Adipocyte (in vitro differentiated cells): ENCODE data around the gene LIMCH1.

Experiments used
- DNase-seq: peaks from one replicate; pipeline ENCODE4 v3.0.0-alpha.2; 2015; ENCODE audit warnings: low read depth
- H3K27me3 ChIP-seq: replicated peaks from 2 replicates; pipeline ENCODE4 v1.7.0; 2013; ENCODE audit warnings: mild to moderate bottlenecking, low read length, moderate library complexity; ENCODE audit not compliant: control insufficient read depth, insufficient read depth
- H3K36me3 ChIP-seq: 2 replicates; pipeline ENCODE4 v1.7.0; 2013; ENCODE audit warnings: low read length, mild to moderate bottlenecking, moderate library complexity; ENCODE audit not compliant: control insufficient read depth, insufficient read depth, severe bottlenecking
- H3K4me1 ChIP-seq: 2 replicates; pipeline ENCODE4 v1.7.0; 2013; ENCODE audit warnings: mild to moderate bottlenecking, low read length, moderate library complexity; ENCODE audit not compliant: control insufficient read depth, insufficient read depth
- H3K4me3 ChIP-seq: 2 replicates; pipeline ENCODE4 v1.7.0; 2013; ENCODE audit warnings: mild to moderate bottlenecking, low read length, moderate library complexity
- H3K9ac ChIP-seq: 2 replicates; pipeline ENCODE4 v1.7.0; 2013; ENCODE audit warnings: mild to moderate bottlenecking, low read length, moderate library complexity
- H3K9me3 ChIP-seq: 2 replicates; pipeline ENCODE4 v1.7.0; 2013; ENCODE audit warnings: mild to moderate bottlenecking, low read length, moderate library complexity; ENCODE audit not compliant: control insufficient read depth

Gene LIMCH1

DNA sequence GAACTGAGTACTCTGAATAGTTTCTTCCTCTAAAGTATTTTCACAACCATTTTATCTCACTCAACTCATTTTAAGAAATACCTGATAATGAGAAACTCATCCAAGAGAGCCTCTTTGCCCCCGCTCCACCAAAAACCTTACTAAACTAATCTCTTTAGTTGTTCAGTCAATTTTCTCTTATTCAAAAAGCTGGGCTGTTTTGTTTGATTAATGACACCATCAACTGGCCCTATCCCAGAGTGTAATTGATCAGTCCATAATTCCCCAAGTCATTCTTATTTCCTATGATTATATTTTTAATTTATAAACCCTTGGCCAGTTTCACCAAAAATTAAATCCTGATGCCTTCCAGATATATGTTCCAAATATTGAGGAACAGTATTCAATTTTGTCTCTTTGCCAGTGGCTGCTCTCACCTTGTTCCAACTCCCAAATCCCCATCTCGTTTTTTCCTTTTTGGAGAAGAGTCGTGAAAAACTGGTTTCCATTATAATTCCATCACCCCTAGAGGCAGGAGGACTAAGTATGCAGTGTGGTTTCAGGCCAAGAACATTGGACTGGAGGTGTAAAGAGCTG, 10.4 kb downstream of the LIMCH1 start:
- Histone ChIP-seq H3K9ac (no peak overlapping the region), H3K4me1 (no peaks in the 10 kb centered on the region), H3K9me3 (no peaks in the 10 kb centered on the region), H3K4me3 (no peak overlapping the region), H3K27me3 (no peaks in the 10 kb centered on the region), H3K36me3 (no peaks in the 10 kb centered on the region)
- DNase-seq = no peak

DNA sequence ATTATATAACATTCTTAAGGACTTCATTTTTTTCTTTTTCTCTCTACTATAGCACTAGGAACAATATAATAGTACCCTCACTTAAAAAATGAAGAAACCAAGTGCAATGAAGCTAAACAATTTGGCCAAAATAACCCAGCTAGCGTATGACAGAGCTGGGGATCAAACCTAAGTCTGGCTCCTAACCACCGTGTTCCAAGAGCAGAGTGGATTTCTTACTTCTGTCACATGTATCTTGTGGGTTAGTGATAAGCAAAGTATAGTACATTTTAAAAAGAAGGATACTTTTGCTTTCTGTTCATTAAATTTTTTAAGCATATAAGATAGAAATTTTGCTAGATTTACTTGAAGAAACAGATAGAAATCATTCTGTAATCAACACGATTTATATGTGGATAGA, 11.5 kb downstream of the LIMCH1 start:
- Histone ChIP-seq H3K9me3 (no peaks in the 10 kb centered on the region), H3K4me3 (no peak overlapping the region), H3K9ac (no peak overlapping the region), H3K4me1 (no peaks in the 10 kb centered on the region), H3K36me3 (no peaks in the 10 kb centered on the region), H3K27me3 (no peaks in the 10 kb centered on the region)
- DNase-seq = no peak

DNA sequence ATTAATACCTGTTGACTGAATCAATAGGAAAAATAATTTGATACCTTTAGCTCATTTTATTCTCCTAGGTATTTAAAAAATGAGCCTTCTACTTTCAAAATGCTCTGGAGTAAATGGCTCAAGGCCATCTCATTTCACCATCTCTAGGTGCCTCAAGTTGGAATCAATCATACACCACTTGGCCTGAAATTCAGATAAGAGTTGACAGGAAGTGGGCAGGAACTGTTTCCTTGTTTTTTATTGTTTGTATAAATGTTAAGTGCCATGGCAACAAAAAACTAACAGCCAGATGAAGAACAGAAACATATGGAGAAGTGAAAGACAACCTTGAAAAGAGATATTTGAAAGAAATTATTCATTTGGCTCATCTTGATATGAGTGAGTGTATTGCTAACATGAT, 12.4 kb downstream of the LIMCH1 start:
- Histone ChIP-seq H3K9me3 (no peaks in the 10 kb centered on the region), H3K4me1 (no peaks in the 10 kb centered on the region), H3K9ac (no peak overlapping the region), H3K36me3 (no peaks in the 10 kb centered on the region), H3K27me3 (no peaks in the 10 kb centered on the region), H3K4me3 (no peak overlapping the region)
- DNase-seq = no peak

DNA sequence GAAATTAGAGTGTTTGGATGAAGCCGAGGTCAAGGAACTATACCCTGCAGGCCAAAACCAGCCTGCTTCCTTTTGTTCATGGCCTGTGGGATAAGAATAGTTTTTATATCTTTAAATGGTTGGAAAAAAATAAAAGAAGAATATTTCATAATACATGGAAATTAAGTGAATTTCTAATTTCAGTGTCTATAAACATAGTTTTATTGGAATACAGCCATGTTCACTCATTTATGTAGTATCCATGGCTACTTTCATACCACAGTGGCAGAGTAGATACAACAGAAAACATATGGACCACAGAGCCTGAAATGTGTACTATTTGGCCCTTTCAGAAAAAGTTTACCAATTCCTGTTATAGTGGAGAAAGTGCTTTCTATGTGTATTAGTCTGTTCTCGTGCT, 13.6 kb downstream of the LIMCH1 start:
- H3K27me3 ChIP-seq = no peaks in the 10 kb centered on the region
- no peaks in the 10 kb centered on the region for H3K36me3 ChIP-seq
- H3K9ac ChIP-seq = no peak overlapping the region
- no peak overlapping the region for H3K4me3 ChIP-seq
- H3K9me3 ChIP-seq = no peaks in the 10 kb centered on the region
- DNase-seq = no peak
- no peaks in the 10 kb centered on the region for H3K4me1 ChIP-seq

DNA sequence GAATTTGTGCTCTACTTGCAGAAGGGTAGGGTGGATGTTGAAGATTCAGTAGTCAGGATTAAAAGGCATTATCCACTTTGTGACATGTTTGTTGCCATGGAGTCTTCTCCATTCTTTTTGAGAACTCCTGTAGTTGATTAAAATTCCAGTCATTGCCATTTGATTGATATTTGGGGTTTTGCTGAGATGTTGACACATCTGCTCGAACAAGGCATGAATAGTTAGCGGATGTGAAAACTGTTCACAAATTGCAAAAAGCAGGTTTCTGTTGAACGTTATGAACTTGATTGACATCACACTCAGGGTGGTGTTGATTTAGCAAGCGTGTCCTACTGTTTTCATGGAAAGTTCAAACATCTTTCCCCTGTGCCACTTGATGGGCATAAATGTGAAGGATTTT, 16.9 kb downstream of the LIMCH1 start:
- H3K4me1 ChIP-seq = no peaks in the 10 kb centered on the region
- no peaks in the 10 kb centered on the region for H3K9me3 ChIP-seq
- no peak overlapping the region for H3K4me3 ChIP-seq
- no peaks in the 10 kb centered on the region for H3K36me3 ChIP-seq
- DNase-seq = no peak
- H3K9ac ChIP-seq = no peak overlapping the region
- peaks cover 13% of the 10 kb centered on the region for H3K27me3 ChIP-seq

DNA sequence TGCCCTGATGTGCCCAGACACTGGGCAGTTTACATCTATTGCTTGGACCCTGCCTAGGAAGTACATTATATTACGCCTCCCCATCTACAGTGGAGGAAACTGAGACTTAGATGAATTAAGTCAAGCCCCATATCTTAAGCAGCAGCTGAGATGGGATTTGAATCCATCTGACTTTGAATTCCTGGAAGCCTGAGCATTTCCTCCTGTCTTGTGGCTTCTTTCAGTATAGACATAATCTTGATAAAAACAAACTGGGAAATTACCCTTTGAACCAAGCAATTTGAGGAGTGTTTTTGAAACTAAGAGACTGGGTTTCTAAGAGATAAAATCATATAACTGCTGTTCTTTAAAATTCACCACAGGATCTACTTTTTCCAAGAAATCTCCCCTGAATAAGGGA, 18.6 kb downstream of the LIMCH1 start:
- no peak overlapping the region for H3K9ac ChIP-seq
- no peaks in the 10 kb centered on the region for H3K4me1 ChIP-seq
- H3K27me3 ChIP-seq = peaks cover 16% of the 10 kb centered on the region
- no peaks in the 10 kb centered on the region for H3K9me3 ChIP-seq
- H3K4me3 ChIP-seq = no peak overlapping the region
- H3K36me3 ChIP-seq = no peaks in the 10 kb centered on the region
- DNase-seq = no peak

DNA sequence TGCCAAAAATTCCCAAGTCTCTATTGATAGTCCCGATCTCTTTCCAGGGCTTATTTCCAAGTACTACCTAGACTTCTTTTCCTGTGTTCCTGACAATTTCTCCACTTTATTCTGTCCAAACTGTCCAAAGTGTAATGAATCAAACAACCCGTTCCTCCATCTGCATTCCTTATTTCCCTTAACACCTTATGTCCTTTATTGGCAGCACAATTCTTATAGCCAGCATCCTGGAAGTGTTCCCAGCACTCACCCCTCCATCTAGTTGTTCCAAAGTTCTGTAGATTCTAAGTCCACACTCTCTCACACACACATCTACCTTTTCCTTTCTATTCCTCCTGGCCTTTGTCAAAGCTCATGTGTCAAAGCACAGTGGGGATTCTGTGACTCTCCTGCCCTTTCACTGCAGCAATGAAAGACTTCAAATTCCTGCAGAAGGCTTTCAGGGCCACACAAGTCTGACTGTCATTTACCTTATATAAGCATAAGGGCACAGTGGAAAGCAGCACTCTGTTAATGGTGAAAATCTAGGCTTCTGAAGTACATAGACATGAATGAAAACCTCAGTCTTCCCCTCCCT, 22.1 kb downstream of the LIMCH1 start:
- Histone ChIP-seq H3K27me3 (peaks cover 16% of the 10 kb centered on the region), H3K4me1 (no peaks in the 10 kb centered on the region), H3K4me3 (no peak overlapping the region), H3K9me3 (no peaks in the 10 kb centered on the region), H3K9ac (no peak overlapping the region), H3K36me3 (no peaks in the 10 kb centered on the region)
- no peak for DNase-seq

DNA sequence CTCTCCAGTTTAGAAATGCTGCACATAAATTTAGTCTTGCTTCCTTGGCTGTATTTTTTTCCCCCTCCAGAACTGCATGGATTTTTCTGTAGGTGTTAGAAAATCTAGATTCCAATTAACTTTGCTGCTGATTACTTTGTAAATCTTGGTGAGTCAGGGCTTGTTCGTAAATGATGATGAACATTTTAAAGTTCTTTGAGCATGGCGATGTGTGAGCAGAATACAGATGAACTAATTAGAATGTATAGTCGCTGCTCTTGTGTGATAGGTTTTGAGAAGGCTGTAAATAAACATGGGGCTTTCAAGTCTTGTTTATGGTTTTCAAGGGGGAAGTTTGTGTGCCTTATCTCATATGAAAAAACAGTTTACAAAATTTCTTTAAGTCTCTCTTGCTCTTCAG, 23.3 kb downstream of the LIMCH1 start:
- Histone ChIP-seq H3K9me3 (no peaks in the 10 kb centered on the region), H3K4me3 (no peak overlapping the region), H3K27me3 (peaks cover 16% of the 10 kb centered on the region), H3K36me3 (no peaks in the 10 kb centered on the region), H3K9ac (no peak overlapping the region), H3K4me1 (no peaks in the 10 kb centered on the region)
- DNase-seq = no peak

DNA sequence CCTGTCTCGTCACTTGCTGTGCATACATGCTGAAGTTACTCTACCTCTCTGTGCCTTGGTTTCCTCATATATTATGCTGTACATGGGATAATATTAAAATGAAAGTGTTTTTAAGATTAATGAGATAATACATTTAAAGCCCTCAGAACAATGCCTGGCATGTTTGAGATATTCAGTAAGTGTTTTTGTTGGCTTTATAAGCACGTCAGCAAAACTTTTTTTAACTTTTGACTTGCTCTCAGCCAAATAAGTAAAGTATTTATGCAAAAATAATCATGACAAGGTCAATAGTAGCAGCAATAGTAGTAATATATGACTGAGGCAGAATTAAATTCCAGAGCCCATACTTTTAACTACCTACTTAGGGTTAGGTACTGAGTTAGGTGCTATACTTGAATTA, 29.2 kb downstream of the LIMCH1 start:
- Histone ChIP-seq H3K36me3 (no peaks in the 10 kb centered on the region), H3K9me3 (no peaks in the 10 kb centered on the region), H3K9ac (no peak overlapping the region), H3K4me1 (peaks cover 3% of the 10 kb centered on the region), H3K4me3 (no peak overlapping the region), H3K27me3 (no peaks in the 10 kb centered on the region)
- DNase-seq = no peak

DNA sequence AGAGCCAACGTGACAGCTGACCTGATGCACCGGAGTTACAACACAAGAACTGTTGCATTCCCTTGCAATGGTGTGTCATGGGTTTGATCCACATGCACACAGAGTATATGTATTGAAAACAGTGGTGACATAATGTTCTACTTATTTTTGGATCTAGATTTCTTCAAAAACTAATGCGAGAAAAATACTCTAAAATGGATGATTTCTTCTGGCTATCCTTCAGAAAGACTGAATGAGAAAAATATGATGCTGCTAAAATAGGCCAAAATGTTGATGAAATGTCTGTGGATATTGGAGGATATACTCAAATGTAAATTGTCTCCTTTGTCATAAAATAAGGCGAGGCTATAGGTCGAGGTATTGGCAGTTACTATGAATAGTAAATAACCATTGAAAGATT, 30.4 kb downstream of the LIMCH1 start:
- no peak overlapping the region for H3K4me3 ChIP-seq

DNA sequence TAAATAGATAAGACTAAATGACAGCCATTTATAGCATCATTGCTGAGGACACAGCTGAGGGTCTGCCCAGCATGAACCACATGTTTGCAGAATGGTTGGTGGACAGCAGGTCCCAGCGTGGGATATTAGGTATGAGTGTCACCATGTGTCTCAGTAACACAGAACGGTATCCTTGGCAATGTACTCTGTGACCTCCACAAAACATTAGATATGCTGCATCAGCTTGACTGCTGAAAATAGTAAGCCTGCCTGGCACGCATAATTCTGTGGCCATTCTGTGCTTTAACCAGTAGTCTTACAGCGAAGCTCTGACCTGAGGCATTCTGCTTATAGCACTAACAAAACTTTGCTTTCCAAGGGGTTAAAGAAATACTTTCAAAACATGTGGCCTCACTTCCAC, 32.0 kb downstream of the LIMCH1 start:
- DNase-seq = no peak
- Histone ChIP-seq H3K9ac (no peak overlapping the region), H3K36me3 (no peaks in the 10 kb centered on the region), H3K27me3 (no peaks in the 10 kb centered on the region), H3K4me1 (peaks cover 27% of the 10 kb centered on the region), H3K4me3 (no peak overlapping the region), H3K9me3 (no peaks in the 10 kb centered on the region)

More for the DNA sequence above, 30.4 kb downstream of the LIMCH1 start:
- H3K4me1 ChIP-seq = peaks cover 15% of the 10 kb centered on the region
- H3K9me3 ChIP-seq = no peaks in the 10 kb centered on the region
- H3K36me3 ChIP-seq = no peaks in the 10 kb centered on the region
- no peak overlapping the region for H3K9ac ChIP-seq
- H3K27me3 ChIP-seq = no peaks in the 10 kb centered on the region
- DNase-seq = no peak

DNA sequence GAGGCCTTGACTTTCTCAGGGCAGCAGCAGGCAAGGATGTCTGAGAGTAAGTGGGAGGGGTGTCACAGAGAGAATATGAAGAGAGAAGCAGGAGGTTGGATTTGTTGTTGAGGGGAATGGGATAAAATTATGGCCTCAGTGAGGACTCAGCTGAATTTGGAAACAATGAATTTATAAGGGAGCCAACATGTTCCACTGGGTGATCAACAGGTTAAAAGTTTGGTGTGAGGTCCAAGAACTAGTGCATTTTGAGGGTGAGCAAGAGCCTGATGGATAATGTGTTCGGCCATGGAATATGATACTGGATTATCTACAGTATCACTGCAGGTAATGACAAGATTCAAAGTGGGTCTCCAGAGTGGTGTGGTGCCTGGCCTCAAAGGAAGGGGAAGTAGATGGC, 33.5 kb downstream of the LIMCH1 start:
- Histone ChIP-seq H3K36me3 (no peaks in the 10 kb centered on the region), H3K9me3 (no peaks in the 10 kb centered on the region), H3K4me1 (peaks cover 38% of the 10 kb centered on the region)

More for the DNA sequence above, 33.5 kb downstream of the LIMCH1 start:
- H3K9ac ChIP-seq = no peak overlapping the region
- DNase-seq = no peak
- no peak overlapping the region for H3K4me3 ChIP-seq
- no peaks in the 10 kb centered on the region for H3K27me3 ChIP-seq
